Measurements from ENCODE around the gene CACNG5. TPM values are rescaled to one million over a fixed set of nuclear protein-coding genes. Genes with fewer than 3 reads are reported as not detected.

CACNG5 gene
- total and polyA plus RNA-seq, 2 donors (not counting 1 experiment from before 2014, with no cell fraction given): not detected

- Histone ChIP-seq H3K9me3 (ENCODE audit: control extremely low read depth in 1 of 3, control insufficient read depth in 2 of 3, insufficient read depth in 1 of 3, low read length in 2 of 3) (peaks cover 0 to 2% (median 0%) of the 10 kb centered on the region in 3 donors), H3K27me3 (replicated peaks in 1 of 4; ENCODE audit: control extremely low read depth in 1 of 4, control insufficient read depth in 3 of 4, insufficient read depth in 4 of 4, low read length in 3 of 4) (peaks cover 0 to 5% (median 4%) of the 10 kb centered on the region in 4 experiments), H4K20me1 (ENCODE audit: control insufficient read depth, insufficient read depth, low read length, poor library complexity, severe bottlenecking) (no peaks in the 10 kb centered on the region), H3K4me2 (replicated peaks; ENCODE audit: low read depth, low read length, poor library complexity, severe bottlenecking) (no peak overlapping the region), H2AFZ (ENCODE audit: insufficient read depth, low read depth, low read length, poor library complexity, severe bottlenecking) (no peak overlapping the region), H3K4me3 (ENCODE audit: control extremely low read depth in 1 of 5, extremely low read depth in 1 of 5, insufficient read depth in 1 of 5, low read depth in 2 of 5, low read length in 4 of 5) (no peak overlapping the region), H3K36me3 (replicated peaks in 1 of 2; ENCODE audit: control extremely low read depth in 1 of 2, control insufficient read depth in 1 of 2, extremely low read depth in 1 of 2, insufficient read depth in 2 of 2, low read length in 1 of 2) (no peaks in the 10 kb centered on the region), H3K4me1 (ENCODE audit: control insufficient read depth in 2 of 2, insufficient read depth in 2 of 2, low read length in 2 of 2) (no peaks in the 10 kb centered on the region), H3K9ac (ENCODE audit: low read length) (no peak overlapping the region), H3K79me2 (ENCODE audit: control insufficient read depth, insufficient read depth, low read length) (no peaks in the 10 kb centered on the region), H3K27ac (ENCODE audit: low read length in 2 of 2) (no peak overlapping the region)
- ChIA-PET CTCF (no interaction called here), POLR2A (no interaction called here)
- DNase-seq: no peak
- WGBS (ENCODE audit: insufficient coverage): no CpG with 5 or more reads among the region's 5 CpGs
- H3K4me1 Mint-ChIP-seq: no peaks in the 10 kb centered on the region
- H3K9me3 Mint-ChIP-seq (ENCODE audit: insufficient read depth): no peaks in the 10 kb centered on the region
- H3K4me3 Mint-ChIP-seq: no peak overlapping the region
- H3K27ac Mint-ChIP-seq: no peak overlapping the region
- no peak for TF ChIP-seq CTCF (IDR thresholded peaks at IDR 0.05)
- TF ChIP-seq EZH2 (IDR thresholded peaks at IDR 0.05; ENCODE audit: borderline replicate concordance, insufficient read depth, low read depth, low read length, poor library complexity, severe bottlenecking): no peak
- intact Hi-C loops (cut with micrococcal nuclease): no loop called here
- H3K27me3 Mint-ChIP-seq: peaks cover 17% of the 10 kb centered on the region
- no peak for ATAC-seq (ENCODE audit: low read depth)
Observed at GRCh38 chr17:66928949-66929348, 94.0 kb downstream of the CACNG5 start.

DNA sequence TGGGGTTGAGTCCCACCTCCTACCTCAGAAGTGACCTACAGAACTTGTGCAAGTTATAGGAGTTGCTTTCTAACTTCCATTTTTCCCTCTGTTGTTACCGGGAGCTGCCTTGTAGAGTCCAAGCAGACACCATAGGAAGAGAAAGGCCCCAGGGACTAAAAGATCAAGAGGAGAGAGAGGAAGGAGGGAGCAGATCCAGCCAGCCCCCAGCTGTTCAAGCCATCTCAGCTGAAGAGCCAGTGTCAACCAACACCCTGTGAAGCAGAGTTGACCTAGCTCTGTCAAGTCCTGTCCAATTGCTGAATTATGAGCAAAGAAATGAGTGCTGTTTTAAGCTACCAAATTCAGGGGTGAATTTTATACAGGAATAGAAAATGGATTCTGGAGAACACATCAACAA, 94.7 kb downstream of the CACNG5 start:
- H3K4me3 Mint-ChIP-seq: no peak overlapping the region
- Histone ChIP-seq H3K27ac (ENCODE audit: low read length in 2 of 2) (no peak overlapping the region), H3K27me3 (replicated peaks in 1 of 4; ENCODE audit: control extremely low read depth in 1 of 4, control insufficient read depth in 3 of 4, insufficient read depth in 4 of 4, low read length in 3 of 4) (peaks cover 0 to 5% (median 4%) of the 10 kb centered on the region in 4 experiments), H2AFZ (ENCODE audit: insufficient read depth, low read depth, low read length, poor library complexity, severe bottlenecking) (no peak overlapping the region), H3K4me2 (replicated peaks; ENCODE audit: low read depth, low read length, poor library complexity, severe bottlenecking) (no peak overlapping the region), H3K4me1 (ENCODE audit: control insufficient read depth in 2 of 2, insufficient read depth in 2 of 2, low read length in 2 of 2) (no peaks in the 10 kb centered on the region), H3K9me3 (ENCODE audit: control extremely low read depth in 1 of 3, control insufficient read depth in 2 of 3, insufficient read depth in 1 of 3, low read length in 2 of 3) (peaks cover 0 to 2% (median 0%) of the 10 kb centered on the region in 3 donors), H3K4me3 (ENCODE audit: control extremely low read depth in 1 of 5, extremely low read depth in 1 of 5, insufficient read depth in 1 of 5, low read depth in 2 of 5, low read length in 4 of 5) (no peak overlapping the region), H3K36me3 (replicated peaks in 1 of 2; ENCODE audit: control extremely low read depth in 1 of 2, control insufficient read depth in 1 of 2, extremely low read depth in 1 of 2, insufficient read depth in 2 of 2, low read length in 1 of 2) (no peaks in the 10 kb centered on the region), H3K79me2 (ENCODE audit: control insufficient read depth, insufficient read depth, low read length) (no peaks in the 10 kb centered on the region), H4K20me1 (ENCODE audit: control insufficient read depth, insufficient read depth, low read length, poor library complexity, severe bottlenecking) (no peaks in the 10 kb centered on the region), H3K9ac (ENCODE audit: low read length) (no peak overlapping the region)
- no peaks in the 10 kb centered on the region for H3K9me3 Mint-ChIP-seq (ENCODE audit: insufficient read depth)
- WGBS (ENCODE audit: insufficient coverage): no CpG with 5 or more reads among the region's 1 CpG
- no peaks in the 10 kb centered on the region for H3K4me1 Mint-ChIP-seq
- intact Hi-C loops (cut with micrococcal nuclease): no loop called here
- DNase-seq (no peak), ATAC-seq (ENCODE audit: low read depth) (no peak)
- H3K27ac Mint-ChIP-seq: no peak overlapping the region
- H3K27me3 Mint-ChIP-seq: peaks cover 15% of the 10 kb centered on the region
- TF ChIP-seq EZH2 (IDR thresholded peaks at IDR 0.05; ENCODE audit: borderline replicate concordance, insufficient read depth, low read depth, low read length, poor library complexity, severe bottlenecking) (no peak), CTCF (IDR thresholded peaks at IDR 0.05) (no peak)
- ChIA-PET POLR2A (no interaction called here), CTCF (no interaction called here)
